Prostate gland (tissue), 2 donors: Measurements from ENCODE around the gene FSTL5. TPM values are rescaled to one million over a fixed set of nuclear protein-coding genes. Genes with fewer than 3 reads are reported as not detected.

Experiments
- DNase-seq: peaks from one replicate; pipeline ENCODE4 v3.0.0-alpha.2; 2019; ENCODE audit warnings: low spot score
- H3K27ac ChIP-seq, 2 donors: fragments of 200-600 bp; sonication (generic); 2 replicates each; pipeline ENCODE4 v1.5.1; 2017 to 2019
- H3K27me3 ChIP-seq: fragments of 200-600 bp; sonication (generic); replicated peaks from 2 replicates; pipeline ENCODE4 v1.5.1; 2019; ENCODE audit not compliant: insufficient read depth
- H3K36me3 ChIP-seq, 2 donors: fragments of 200-600 bp; sonication (generic); 1 replicate in 1 of 2; 2 replicates in 1 of 2; pipeline versions ENCODE4 v1.5.1 to v1.8.1; 2017 to 2019
- H3K4me1 ChIP-seq: fragments of 200-600 bp; sonication (generic); replicated peaks from 2 replicates; pipeline ENCODE4 v1.5.1; 2019
- H3K4me3 ChIP-seq, 2 donors: fragments of 200-600 bp; sonication (generic); 2 replicates each; pipeline ENCODE4 v1.5.1; 2017 to 2019
- H3K9me3 ChIP-seq: fragments of 200-600 bp; sonication (generic); 2 replicates; pipeline ENCODE4 v1.5.1; 2017
- CTCF ChIP-seq, 4 experiments: fragments of 200-600 bp in 2 of 4; fragments of 450-650 bp in 2 of 4; sonication (generic) in 2 of 4; IDR thresholded peaks; 1 replicate in 3 of 4; 2 replicates in 1 of 4; pipeline ENCODE4 v1.5.1; 2016 to 2019; ENCODE audit warnings: antibody characterized with exemption in 4 of 4, mild to moderate bottlenecking in 2 of 4, moderate library complexity in 2 of 4
- POLR2A ChIP-seq: fragments of 450-650 bp; IDR thresholded peaks from one replicate; pipeline ENCODE4 v1.6.1; 2016; ENCODE audit warnings: antibody characterized with exemption, mild to moderate bottlenecking
- POLR2AphosphoS5 ChIP-seq: sonication (generic); formaldehyde crosslinking; IDR thresholded peaks from one replicate; pipeline ENCODE4 v1.6.1; 2017; ENCODE audit warnings: antibody characterized with exemption
- WGBS: methylation state at CpG from one replicate; pipeline ENCODE4 v1.1.5; 2018; 5-methylcytosine and 5-hydroxymethylcytosine counted together
- intact Hi-C: fragments of 100-400 bp; cut with DNase I; formaldehyde crosslinking; loops from one replicate; pipeline ENCODE4 v1.14.2; 2022
- total RNA-seq, 2 donors: library from RNA; depleted of rRNA; stranded (reverse); fragments of >200 nt; gene quantifications; one replicate each; pipeline ENCODE4 v1.1.0, GENCODE V29; 2016

The FSTL5 gene
- total RNA-seq, 2 donors from 2014 or later, result 0.45 TPM; not detected in 1

- 63% methylated on average over 5 of the region's 5 CpGs for WGBS
- intact Hi-C loops, result no loop called here
- no peaks in the 10 kb centered on the region for H3K27me3 ChIP-seq
- H3K4me3 ChIP-seq, result no peak overlapping the region
- no peaks in the 10 kb centered on the region for H3K9me3 ChIP-seq
- TF ChIP-seq POLR2AphosphoS5, result no peak
- no peak for TF ChIP-seq POLR2A
- no peak for TF ChIP-seq CTCF (IDR thresholded peaks at IDR 0.05)
- H3K36me3 ChIP-seq, result no peaks in the 10 kb centered on the region
- no peak for DNase-seq
- no peak overlapping the region for H3K27ac ChIP-seq
- H3K4me1 ChIP-seq, result no peaks in the 10 kb centered on the region
Observed at GRCh38 chr4:161546902-161547301, 616.9 kb downstream of the FSTL5 start.

- no peak for DNase-seq
- WGBS, result 78% methylated on average over 1 of the region's 1 CpG
- intact Hi-C loops, result no loop called here
- Histone ChIP-seq H3K27me3 (no peaks in the 10 kb centered on the region), H3K9me3 (no peaks in the 10 kb centered on the region), H3K4me3 (no peak overlapping the region), H3K36me3 (no peaks in the 10 kb centered on the region), H3K4me1 (no peaks in the 10 kb centered on the region), H3K27ac (no peak overlapping the region)
- TF ChIP-seq POLR2A, result no peak
- TF ChIP-seq POLR2AphosphoS5, result no peak
- TF ChIP-seq CTCF (IDR thresholded peaks at IDR 0.05), result no peak
Observed at GRCh38 chr4:161540265-161540664, 623.5 kb downstream of the FSTL5 start.

- TF ChIP-seq POLR2A (no peak), CTCF (IDR thresholded peaks at IDR 0.05) (no peak), POLR2AphosphoS5 (no peak)
- Histone ChIP-seq H3K9me3 (no peaks in the 10 kb centered on the region), H3K4me1 (no peaks in the 10 kb centered on the region), H3K36me3 (no peaks in the 10 kb centered on the region), H3K27ac (no peak overlapping the region), H3K4me3 (no peak overlapping the region), H3K27me3 (no peaks in the 10 kb centered on the region)
- 85% methylated on average over 4 of the region's 4 CpGs for WGBS
- DNase-seq, result no peak
- intact Hi-C loops, result no loop called here
Observed at GRCh38 chr4:161538941-161539340, 624.9 kb downstream of the FSTL5 start.

GRCh38 chr4:161530710-161531109 lies 633.1 kb downstream of the FSTL5 start:
- no peak for DNase-seq
- Histone ChIP-seq H3K36me3 (no peaks in the 10 kb centered on the region), H3K9me3 (no peaks in the 10 kb centered on the region), H3K4me1 (no peaks in the 10 kb centered on the region), H3K27me3 (no peaks in the 10 kb centered on the region), H3K27ac (no peak overlapping the region), H3K4me3 (no peak overlapping the region)
- intact Hi-C loops, result no loop called here
- WGBS, result 65% methylated on average over 1 of the region's 1 CpG
- no peak for TF ChIP-seq POLR2AphosphoS5

- Histone ChIP-seq H3K9me3 (no peaks in the 10 kb centered on the region), H3K36me3 (no peaks in the 10 kb centered on the region), H3K4me1 (no peaks in the 10 kb centered on the region), H3K4me3 (no peak overlapping the region), H3K27ac (no peak overlapping the region), H3K27me3 (no peaks in the 10 kb centered on the region)
- WGBS, result 66% methylated on average over 1 of the region's 1 CpG
- no peak for DNase-seq
- intact Hi-C loops, result no loop called here
- TF ChIP-seq CTCF (IDR thresholded peaks at IDR 0.05) (no peak), POLR2A (no peak), POLR2AphosphoS5 (no peak)
Observed at GRCh38 chr4:161525121-161525520, 638.7 kb downstream of the FSTL5 start.
